ENCODE results near the gene IGDCC3.

Gene IGDCC3

DNA sequence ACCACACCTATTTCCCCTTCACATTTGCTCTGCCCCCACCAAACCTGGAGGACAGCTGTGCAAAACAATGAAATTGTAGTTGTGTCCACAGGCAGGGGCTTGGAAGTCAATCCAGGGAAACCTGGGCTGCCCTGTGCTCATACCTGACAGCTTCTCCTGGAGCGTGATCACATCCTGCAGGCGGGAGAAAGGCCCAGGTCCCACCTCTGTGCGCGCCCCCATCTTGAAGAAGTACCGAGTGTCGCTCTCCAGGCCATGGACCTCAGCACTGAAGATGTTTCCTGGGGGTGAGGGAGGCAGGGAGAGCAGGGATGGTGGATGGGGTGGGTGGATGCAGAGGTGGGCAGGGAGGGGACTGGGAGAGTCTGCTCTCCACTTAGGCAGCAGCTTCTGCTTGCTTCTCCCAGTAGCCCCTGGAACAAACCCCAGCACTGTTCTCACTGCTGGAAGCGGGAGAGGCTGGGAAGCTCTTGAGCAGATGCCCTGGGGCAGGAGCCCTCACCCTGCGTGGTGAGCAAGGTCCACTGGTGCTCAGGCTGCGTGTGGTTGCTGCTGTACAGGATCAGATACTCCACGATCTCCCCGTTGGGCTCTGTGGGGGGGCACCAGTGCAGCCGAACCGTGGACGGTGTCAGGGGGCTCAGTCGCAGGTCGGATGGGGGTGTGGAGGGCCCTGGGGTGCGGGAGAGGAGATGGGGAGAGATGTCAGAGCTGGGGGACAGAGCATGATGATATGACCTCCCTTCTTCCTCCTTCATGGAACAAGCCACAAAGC, 10.7 kb upstream of the IGDCC3 start:
- DNase-seq (ENCODE audit: low spot score), result no peak

DNA sequence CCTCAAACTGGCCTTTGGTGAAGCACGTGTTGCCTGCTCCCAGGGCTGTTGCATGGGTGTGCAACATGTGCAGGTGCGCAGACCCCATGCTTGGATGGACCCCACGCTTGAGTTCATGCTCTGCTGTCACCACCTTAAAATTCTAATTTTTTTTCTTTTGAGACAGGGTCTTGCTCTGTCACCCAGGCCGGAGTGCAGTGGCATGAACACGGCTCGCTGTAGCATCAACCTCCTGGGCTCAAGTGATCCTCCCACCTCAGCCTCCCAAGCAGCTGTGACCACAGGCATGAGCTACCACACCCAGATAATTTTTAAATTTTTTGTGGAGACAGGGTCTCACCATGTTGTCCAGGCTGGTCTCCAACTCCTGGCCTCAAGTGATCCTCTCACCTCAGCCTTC, 9.1 kb upstream of the IGDCC3 start:
- no peak for DNase-seq (ENCODE audit: low spot score)

DNA sequence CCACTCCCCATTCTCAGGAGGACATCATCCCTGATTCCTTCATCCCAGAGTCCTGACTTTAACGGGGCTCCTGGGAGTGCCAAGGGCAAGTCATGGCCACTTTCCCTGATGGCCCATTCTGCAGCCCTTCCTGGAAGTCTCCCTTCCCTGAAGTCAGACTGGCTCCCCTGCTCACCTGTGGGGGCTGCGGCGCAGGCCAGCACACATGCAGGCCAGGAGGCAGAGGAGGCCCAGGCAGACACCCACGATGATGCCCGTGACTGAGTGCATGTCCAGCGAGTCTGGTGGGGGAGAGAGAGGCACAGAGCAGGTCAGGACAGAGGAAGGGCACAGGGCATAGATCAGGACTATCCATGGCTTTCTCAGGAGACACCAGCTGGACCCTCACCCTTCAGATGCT, 8.6 kb upstream of the IGDCC3 start:
- no peak for DNase-seq (ENCODE audit: low spot score)

DNA sequence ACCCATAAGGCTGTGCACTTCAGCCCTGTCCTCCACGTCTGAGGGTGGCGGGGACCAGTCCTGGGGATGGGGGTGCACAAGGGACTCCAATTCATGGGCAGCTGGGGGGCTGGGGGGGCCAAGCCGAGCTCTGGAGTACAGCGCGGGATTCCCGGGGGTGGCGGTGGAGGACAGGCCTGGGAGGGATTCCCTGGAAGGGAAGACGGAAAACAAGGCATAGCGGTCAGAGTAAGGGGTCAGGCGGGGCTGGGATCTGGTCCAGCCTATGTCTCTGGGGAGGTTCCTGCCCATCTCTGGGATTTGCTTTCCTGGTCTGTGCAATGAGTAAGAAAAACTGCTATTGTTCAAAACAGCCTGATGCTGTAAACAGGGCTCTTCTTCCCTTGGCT, 8.1 kb upstream of the IGDCC3 start:
- no peak for DNase-seq (ENCODE audit: low spot score)

DNA sequence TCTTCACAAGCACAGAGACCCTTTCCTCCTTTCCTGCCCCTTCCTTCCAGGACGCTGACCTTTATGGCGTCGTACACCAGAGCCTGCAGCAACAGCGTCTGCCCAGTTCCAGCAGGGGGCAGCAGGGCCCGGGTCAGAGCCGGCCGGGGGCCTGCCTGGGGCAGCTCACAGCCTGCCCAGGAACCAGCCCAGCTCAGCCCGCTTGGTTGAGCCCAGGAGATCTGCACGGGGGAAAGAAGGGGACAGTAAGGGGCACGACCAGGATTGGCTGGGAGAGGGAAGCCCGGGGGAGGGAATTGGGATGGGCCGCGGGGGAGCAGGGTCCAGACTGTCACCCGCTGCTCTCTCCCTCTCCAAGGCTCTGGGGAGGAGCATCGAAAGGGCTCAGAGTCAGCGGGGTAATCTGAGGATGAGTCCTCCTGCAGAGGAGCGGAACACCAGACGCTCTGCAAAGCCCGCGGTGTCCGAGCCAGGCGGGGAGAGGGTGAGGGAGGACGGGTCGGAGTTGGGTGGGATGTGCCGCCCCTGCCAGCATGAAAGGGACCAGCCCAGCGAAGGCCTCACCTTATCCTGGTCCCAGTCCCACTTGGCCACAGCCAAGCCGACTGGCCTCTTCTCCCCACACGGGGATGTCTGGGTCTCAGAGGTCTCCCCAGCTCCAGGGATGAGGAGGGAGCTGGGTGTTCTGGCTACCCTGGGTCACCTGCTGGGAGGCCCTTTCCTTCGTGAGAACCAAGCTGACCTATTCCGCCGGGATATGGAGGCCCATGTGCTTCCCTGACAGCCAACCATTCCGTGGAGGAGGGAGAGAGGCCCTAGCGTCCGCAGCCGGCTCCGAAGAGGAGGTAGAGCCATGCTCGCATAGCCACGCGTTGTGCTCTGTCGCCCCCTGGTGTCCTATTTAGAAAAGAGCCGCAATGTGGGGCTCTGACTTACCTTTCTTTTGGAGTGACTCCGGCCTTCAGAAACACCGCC, 7.4 kb upstream of the IGDCC3 start:
- peak; percentile 97 for DNase-seq (ENCODE audit: low spot score)

DNA sequence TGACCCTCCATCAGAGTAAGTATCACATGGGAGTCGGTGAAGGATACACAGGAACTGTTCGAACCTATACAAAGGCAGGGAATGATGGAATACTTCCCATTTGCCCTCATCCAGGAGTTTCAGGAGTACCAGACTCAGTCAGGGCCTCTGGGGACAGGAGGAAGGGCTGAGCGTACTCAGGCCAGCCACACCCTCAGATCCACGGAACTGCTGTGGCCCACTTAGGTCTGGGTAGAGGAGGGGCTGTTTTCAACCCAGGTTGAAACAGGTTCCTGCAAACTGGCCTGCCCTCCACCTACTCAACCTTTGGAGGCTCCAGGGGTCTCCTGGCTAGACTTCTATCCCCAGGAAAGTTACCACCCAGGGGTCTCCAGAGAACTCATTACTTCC, 6.7 kb upstream of the IGDCC3 start:
- no peak for DNase-seq (ENCODE audit: low spot score)

DNA sequence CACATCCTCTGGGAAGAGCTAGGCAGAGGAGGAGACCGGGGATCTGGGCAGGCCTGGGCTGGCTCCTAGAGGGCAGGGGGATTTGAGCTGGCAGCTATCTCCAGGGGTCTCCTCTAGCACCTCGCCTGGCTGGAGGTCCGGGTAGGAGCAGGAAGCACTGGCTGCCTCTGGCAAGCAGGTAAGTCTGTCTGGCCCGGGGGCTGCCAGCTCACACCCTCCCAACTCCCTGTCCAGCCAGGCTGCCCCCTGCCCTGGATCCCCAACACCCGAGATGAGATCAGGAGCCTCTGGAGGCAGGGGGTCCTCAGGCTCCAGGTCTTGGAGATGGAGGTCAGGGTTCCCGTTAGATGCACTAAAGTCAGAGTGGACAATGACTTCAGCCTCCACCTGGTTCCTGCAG, 6.2 kb upstream of the IGDCC3 start:
- DNase-seq (ENCODE audit: low spot score), result no peak

DNA sequence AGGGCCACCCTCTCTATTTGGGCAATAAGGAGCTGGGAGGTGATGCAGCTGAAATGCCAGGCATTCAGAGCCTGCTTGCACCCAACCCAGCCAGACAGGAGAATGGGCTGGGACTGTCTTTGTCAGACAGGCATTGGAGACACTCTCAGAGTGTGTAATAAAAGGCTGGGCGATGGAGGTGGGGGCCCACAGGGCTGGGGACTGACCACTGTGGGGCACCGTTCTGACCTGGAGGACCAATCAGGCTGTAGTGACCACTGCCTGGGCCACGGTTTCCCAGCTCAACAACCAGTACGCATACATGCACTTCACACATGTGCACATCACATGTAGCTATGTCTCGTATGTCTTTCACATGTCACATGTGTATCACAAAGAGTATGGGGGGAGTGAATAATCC, 5.7 kb upstream of the IGDCC3 start:
- no peak for DNase-seq (ENCODE audit: low spot score)

DNA sequence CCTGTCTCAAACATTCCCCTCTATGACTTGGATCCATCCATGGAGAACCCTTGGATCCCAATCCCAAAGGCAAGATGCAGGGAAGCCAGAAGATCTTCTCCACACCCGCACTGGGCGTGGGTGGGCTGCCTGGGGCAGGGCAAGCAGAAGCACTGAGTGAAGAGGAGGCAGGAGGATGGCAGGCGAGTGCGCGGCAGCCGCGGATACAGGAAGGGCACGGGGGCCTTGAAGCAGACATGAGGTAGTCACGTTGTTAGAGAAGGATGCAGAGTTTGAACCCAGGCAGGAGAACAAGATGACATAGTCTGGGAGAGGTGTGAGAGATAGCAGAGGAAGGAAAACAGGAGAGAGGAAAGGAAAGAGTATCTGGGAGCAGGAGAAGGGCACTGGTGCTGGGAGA, 5.1 kb upstream of the IGDCC3 start:
- no peak for DNase-seq (ENCODE audit: low spot score)

DNA sequence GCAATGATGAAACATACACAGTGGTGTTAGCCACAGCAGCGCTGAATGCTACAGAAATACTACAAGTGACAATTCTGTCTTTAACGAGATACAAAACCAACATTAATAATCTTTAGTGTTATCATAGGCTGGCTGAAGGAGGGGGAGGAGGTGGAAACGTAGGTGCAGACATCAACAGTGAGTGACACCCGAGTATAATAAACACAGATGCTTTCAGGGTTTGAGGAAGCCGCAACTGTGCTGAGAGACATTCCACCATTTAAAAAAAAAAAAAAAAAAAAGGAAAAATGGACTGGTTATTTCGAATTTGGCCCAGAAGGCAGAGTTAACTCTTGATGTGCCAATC, 4.3 kb upstream of the IGDCC3 start:
- no peak for DNase-seq (ENCODE audit: low spot score)

DNA sequence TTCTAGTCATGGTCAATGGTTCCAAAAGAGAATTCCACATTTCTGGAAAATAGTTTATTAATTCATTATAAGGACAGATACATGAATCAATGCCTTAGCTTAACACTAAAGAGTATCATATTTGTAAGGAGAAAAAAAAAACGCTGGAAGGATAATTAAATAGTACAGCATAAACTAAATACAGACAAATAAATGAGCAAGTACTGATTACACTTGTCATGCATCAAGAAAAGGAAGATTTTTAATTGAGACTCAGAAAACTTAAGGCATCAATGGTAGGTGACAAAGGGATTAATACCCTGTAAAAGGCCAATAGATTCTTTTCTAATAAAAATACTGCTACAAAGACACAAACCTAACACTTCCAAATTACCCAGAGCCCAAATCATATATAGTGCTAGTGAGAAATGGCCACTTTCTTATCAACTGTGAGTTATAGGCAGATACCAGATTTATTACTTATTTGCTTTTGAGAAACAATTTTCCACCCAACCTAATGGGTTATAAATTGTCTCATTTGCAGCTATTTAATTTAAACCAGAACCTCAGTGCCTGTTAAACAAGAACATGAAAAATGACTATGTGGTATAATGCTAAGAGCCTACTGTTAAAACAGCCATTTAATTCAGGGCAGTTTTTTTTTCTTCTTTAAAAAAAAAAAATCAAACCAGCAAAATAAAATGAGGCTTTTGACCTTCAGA, 3.8 kb upstream of the IGDCC3 start:
- DNase-seq (ENCODE audit: low spot score), result no peak

DNA sequence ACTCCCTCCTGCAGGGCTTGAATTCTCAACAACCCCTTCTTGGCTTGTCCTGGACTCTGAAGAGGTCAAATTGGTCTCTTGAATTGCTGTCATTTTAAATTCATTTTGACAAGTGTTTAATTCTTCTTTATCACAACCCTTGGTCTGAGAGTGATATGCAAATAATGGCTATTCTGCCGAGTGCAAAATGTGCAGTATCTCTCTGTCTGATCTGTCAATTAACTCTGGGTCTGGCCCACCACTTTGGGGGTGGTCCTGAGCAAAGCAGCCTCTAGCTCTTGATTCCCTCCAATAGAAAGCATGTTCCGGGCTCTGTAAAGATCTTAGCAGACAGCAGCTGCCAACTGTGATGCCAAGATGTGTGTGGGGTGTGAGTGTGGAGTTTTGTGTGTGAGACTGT, 2.2 kb upstream of the IGDCC3 start:
- DNase-seq (ENCODE audit: low spot score), result no peak

DNA sequence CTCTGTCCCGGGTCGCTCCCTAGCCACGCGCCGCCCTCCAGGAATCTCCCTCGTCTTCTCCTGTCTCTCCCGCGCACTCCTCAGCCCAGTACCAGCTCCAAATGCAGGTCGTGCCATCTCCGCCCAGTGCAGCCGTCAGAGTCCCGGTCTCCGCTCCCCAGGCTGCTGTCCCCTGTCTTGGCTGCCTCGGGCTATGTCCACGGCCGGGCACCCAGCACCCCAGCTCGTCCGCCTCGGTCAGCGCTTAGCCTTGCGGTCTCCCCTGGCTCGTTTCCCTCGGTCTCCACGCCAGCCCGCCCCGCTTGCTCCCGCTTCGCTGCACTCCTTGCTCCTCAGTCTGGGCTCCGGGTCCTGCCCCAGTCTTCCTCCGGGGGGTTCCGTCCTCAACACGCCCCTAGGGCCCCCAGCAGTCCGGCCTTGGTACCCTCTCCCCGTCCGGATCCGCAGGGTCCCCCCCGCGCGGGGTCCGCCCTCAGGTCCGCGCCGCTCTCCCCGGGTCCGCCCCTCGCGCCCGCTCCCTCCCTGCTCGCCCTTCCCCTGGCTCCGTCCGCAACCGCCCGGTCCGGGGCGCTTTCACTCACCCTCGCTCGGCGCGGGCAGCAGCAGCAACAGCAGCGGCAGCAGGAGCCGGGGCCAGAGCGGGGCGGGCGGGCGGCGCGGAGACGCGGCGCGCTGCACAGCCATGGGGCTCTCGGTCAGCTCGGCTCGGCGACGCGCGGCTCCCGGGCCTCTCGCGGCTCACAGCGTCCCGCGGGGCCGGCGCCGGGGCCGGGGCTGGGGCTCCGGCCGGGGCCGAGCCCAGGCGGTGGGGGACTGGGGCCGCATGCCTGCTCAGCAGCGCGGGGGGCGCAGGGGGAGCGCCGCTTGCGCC, 462 bp downstream of the IGDCC3 start:
- DNase-seq (ENCODE audit: low spot score), result peak; percentile 76

DNA sequence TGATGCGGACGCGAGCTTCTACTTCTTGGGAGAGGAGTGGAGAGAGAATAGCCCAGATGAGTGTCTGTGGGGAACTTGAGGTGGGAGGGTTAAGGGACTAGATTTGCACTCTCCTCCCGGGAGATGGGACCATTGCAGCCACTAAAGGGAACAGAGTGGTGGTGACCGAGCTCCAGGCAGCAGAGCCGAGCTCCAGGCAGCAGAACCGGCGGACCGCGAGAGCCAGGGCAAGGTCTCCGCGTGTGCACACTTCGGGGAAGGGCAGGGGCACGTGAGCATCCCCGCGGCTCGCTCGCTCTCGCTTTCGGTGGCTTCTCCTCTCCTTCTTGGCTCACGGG, 1.1 kb downstream of the IGDCC3 start:
- DNase-seq (ENCODE audit: low spot score), result peak; percentile 61

DNA sequence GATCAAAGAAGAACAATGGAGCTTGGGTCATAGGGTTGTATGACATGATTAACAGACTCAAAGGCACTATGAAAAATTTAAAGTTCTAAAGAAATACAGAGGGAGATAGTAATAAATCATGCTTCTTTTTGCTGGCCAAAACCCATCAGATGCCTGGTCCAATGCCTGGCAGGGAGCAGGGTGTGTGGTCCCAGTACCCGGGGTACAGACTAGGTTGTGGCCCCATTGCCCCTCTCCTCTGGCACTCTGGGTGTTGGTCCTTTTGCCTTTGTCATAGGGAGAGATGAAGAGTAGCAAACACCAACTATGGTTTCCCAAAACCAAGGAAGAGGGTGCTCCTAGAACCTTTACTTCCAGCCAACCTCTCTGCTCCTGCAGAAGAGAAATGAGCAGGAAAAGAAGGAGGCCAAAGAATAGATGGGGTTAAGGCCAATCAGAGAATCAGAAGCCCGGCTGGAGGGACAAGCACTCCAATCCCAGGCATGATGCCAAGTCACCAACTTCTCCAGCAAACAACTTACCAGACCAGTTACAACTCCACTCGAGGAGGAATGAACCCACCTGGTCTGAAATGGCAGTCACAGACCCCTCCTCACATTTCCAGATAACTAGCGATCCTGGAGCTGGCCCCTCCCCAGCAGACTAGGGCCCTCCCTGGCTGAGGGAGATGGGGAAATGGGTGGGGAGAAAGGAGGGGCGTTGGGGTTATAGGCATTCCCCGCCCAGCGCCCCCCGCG, 1.8 kb downstream of the IGDCC3 start:
- DNase-seq (ENCODE audit: low spot score), result no peak

DNA sequence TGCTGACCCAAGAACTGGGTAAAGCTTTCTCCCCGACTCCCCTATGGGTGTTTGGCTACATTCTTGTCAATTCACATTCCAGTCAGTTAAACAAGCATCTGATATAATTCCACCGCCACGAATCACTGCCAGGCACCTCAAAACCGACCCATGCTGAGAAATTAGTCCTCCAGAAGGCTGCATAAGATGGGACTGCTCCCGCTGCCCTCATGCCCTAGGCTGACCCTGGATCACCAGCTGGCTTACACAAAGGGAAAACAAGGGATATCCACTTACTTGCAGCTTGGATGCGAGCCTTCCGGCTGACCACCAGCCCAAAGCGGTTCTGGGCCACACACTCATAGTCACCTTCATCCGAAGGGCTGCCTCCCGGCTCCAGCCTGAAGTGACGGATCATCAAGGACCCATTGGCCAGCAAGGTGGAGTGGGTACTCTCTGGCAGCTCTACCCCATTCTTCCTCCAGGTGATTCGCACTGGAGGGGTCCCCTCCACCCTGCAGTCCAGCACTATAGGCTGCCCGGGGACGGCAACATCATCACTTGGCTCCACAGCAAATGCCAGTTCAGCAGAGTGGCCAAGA, 2.9 kb downstream of the IGDCC3 start:
- DNase-seq (ENCODE audit: low spot score), result no peak

DNA sequence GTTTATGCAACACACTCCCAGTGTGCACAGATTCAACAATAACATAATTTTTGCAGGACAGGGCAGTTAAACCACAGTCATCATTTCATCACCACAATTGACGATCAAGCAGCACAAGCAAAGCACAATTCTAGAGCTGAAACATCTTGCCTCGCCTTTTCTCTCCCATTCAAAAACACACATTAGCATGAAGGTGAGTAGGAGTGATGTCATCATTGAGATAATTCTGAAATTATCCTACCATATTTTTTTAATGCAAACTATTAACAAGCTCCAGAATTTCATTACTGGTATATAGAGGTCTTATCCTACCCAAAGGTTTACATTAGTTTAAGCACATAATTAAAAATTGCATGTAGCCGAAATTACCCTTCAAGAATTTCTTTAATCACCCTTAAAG, 3.5 kb downstream of the IGDCC3 start:
- DNase-seq (ENCODE audit: low spot score), result no peak

DNA sequence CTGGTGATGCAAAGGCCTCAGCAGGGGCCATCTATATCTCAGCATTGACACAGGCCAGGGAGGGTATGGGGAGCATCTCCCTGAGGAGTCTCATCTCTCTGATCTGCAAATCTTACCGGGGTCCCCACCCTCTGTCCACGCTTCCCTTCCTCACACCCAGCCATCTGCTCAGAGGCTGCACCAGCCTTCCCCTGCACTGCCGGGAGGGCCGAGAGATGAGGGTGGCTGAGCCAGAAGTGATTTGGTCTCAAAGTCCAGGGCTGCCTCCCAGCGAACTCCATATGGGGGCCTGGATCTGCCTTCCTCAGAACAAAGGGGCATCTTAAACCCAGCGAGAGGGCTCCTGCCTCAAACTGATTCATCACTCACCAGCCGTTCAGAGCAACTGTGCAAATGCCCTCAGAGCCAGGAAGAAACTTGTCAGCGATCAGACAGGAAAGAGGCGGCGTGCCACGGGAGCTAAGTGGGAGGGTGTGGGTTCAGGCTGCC, 4.6 kb downstream of the IGDCC3 start:
- no peak for DNase-seq (ENCODE audit: low spot score)

DNA sequence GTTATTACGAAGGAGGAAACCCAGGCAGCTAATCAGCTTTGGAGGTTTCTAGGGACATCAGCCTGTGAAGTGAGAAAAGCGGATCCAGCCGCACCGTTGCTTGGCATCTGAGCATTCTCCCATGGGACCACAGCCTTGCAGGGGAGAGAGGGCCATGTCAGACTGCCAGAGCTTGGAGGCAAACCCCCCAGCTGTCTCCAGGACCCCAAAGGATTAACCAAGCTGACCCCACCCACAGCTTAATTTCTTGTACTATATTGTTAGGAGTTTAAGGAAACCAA, 5.1 kb downstream of the IGDCC3 start:
- no peak for DNase-seq (ENCODE audit: low spot score)

DNA sequence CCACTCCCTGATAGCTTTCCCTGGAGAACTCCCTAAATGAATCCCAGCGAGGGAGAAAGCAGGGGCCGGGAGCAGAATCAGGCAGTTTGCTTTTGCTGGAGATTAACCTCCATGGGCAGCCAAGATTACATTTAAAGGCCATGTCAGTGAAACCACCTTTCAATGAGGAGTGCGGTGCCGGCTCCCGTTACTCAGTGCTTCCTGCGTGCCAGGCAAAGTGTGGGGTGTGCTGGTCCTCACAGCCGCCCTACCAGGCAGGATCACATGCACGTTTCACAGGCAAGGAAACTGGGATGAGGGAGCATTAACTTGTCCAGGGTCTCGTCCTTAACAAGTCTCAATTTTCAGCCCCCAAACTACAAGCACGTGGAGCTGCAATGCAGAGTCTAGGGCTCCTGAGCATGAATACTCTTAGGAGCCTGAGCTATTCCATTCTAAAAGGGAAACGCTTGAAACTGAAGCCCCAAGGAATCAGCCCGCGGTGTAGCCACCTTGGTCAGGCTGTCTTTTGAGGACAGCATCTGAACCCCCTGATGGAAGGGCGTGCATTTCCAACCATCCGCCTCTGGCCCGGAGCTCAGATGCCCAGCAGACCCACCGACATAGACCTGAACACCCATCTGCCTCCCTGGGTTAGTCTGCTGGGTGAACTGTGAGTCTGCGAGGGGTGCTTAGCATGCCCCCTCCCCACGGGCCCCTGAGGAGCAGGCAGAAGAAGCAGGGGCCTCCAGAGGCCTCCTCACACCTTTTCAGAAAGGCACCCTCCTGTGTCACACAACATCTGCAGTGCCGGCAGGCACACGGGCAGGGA, 5.6 kb downstream of the IGDCC3 start:
- no peak for DNase-seq (ENCODE audit: low spot score)

Data from AG20443 (cell line).